Endothelial cell (in vitro differentiated cells): ENCODE measurements around the gene GTF2F2. TPM values are rescaled to one million over a fixed set of nuclear protein-coding genes. Genes with fewer than 3 reads are reported as not detected.

ENCODE experiments used
- DNase-seq: peaks from one replicate; pipeline ENCODE4 v3.0.0; 2021; ENCODE audit warnings: low spot score
- H3K27ac Mint-ChIP-seq: one replicate; pipeline ENCODE4 v1.8.0; 2021; ENCODE audit warnings: mixed read lengths, inconsistent platforms; ENCODE audit not compliant: unreplicated experiment
- H3K27me3 Mint-ChIP-seq: one replicate; pipeline ENCODE4 v1.8.0; 2021; ENCODE audit warnings: mild to moderate bottlenecking, moderate library complexity, mixed read lengths, inconsistent platforms; ENCODE audit not compliant: unreplicated experiment
- H3K36me3 Mint-ChIP-seq: one replicate; pipeline ENCODE4 v1.8.0; 2021; ENCODE audit warnings: mild to moderate bottlenecking, low read depth, mixed read lengths, inconsistent platforms; ENCODE audit not compliant: unreplicated experiment
- H3K4me1 Mint-ChIP-seq: one replicate; pipeline ENCODE4 v1.8.0; 2021; ENCODE audit warnings: mild to moderate bottlenecking, mixed read lengths, inconsistent platforms; ENCODE audit not compliant: unreplicated experiment
- H3K4me3 Mint-ChIP-seq: one replicate; pipeline ENCODE4 v1.8.0; 2021; ENCODE audit warnings: mild to moderate bottlenecking, mixed read lengths, inconsistent platforms; ENCODE audit not compliant: unreplicated experiment
- H3K9me3 Mint-ChIP-seq: one replicate; pipeline ENCODE4 v1.8.0; 2021; ENCODE audit warnings: mixed read lengths, inconsistent platforms; ENCODE audit not compliant: unreplicated experiment
- total RNA-seq: library from RNA; stranded (reverse); fragmentation: NEBNext Ultra II Directional; extraction: Animal tissue kit (Norgen Biotek cat#: 25700); gene quantifications from one replicate; pipeline ENCODE4 v1.2.1, GENCODE V29; 2021; ENCODE audit not compliant: unreplicated experiment
- TF ChIP-seq, protein P1 (sequence below): fragments of 200-600 bp; sonication (generic); IDR thresholded peaks from one replicate; pipeline ENCODE4 v1.5.0; 2021; ENCODE audit warnings: antibody characterized with exemption; ENCODE audit not compliant: unreplicated experiment

The GTF2F2 gene
- total RNA-seq, 1 donor from 2014 or later: 13.6 TPM

DNA sequence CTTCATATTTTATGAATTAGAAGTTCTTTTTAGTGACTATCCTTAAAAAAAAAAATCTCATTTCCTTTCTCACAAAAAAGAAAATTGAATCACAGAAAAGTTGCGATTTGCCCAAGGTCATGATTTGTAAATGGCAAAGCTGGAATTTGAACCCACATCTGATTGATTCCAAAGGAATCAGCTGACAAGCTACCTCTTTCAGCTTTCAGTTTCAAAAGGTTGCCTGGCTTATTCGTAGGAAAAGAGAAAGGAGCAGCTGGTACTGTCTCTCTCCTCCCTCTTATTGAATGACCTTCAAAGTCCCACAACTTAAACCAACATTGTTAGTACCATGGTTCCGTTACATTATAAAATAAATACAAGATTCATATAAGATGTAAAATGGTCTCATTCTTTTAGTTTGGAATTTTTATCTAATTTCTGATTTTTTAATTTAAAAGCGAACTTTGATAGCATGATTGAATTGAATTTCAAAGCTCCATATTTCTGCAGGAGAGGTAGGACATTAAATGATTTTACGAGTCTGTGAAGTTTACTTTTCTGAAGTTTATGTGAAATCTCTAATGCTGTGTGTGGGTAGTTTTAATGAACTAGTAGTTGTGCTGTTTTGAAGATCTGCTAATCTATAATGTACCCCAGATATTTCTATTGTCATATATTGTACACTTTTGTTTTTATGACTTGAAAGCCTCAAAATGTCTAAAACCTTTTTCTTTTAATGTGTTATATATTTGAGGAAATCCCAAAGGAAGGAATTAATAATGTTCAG, 99.0 kb downstream of the GTF2F2 start:
- H3K4me1 Mint-ChIP-seq: no peaks in the 10 kb centered on the region
- peaks cover 1% of the 10 kb centered on the region for H3K27me3 Mint-ChIP-seq
- H3K36me3 Mint-ChIP-seq: no peaks in the 10 kb centered on the region
- no peak overlapping the region for H3K27ac Mint-ChIP-seq
- TF ChIP-seq, protein P1, sequence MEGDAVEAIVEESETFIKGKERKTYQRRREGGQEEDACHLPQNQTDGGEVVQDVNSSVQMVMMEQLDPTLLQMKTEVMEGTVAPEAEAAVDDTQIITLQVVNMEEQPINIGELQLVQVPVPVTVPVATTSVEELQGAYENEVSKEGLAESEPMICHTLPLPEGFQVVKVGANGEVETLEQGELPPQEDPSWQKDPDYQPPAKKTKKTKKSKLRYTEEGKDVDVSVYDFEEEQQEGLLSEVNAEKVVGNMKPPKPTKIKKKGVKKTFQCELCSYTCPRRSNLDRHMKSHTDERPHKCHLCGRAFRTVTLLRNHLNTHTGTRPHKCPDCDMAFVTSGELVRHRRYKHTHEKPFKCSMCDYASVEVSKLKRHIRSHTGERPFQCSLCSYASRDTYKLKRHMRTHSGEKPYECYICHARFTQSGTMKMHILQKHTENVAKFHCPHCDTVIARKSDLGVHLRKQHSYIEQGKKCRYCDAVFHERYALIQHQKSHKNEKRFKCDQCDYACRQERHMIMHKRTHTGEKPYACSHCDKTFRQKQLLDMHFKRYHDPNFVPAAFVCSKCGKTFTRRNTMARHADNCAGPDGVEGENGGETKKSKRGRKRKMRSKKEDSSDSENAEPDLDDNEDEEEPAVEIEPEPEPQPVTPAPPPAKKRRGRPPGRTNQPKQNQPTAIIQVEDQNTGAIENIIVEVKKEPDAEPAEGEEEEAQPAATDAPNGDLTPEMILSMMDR: no peak
- H3K9me3 Mint-ChIP-seq: no peaks in the 10 kb centered on the region
- H3K4me3 Mint-ChIP-seq: no peak overlapping the region
- DNase-seq: no peak

DNA sequence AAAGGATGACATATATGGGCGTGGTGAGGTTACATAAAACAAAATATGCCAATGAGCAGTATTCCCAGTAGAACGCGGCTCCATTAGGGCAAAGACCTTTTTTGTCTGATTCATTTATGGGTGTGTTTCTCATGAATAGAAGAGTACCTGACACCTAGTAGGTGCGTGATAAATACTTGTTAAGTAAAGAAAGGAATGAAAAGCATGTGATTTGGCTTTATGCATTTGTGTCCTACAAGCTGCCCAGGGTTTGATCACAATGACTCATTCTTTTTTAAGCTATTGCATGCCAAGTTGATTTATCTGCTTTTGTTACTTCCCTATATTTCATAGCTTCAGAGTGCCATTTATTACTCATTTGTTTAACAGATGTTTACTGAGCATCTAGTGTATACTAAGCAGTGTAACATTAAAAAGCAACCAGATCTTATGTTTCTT, 99.6 kb downstream of the GTF2F2 start:
- Mint-ChIP-seq H3K4me3 (no peak overlapping the region), H3K27ac (no peak overlapping the region), H3K4me1 (no peaks in the 10 kb centered on the region), H3K9me3 (no peaks in the 10 kb centered on the region), H3K27me3 (peaks cover 1% of the 10 kb centered on the region), H3K36me3 (no peaks in the 10 kb centered on the region)
- TF ChIP-seq, protein P1: no peak
- DNase-seq: no peak

DNA sequence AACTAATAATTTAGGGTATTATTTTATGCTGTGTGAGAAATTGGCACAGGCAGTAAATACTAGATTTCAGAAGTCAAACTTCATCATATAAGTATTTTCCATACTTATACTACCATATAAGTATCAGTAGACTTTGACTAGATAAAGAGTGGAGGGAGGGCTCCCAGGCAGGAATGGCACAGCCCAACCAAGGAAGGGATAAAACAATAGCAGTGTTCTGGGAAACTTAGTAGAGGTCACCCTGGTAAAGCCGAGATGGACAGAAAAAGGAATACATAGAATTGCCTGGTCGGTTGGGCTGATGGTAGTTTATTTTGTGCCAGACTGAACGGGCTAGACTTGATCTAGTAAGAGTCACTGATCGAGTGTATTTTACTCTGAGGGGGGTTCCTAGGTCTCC, 100.1 kb downstream of the GTF2F2 start:
- TF ChIP-seq, protein P1: no peak
- H3K27ac Mint-ChIP-seq: no peak overlapping the region
- no peak for DNase-seq

DNA sequence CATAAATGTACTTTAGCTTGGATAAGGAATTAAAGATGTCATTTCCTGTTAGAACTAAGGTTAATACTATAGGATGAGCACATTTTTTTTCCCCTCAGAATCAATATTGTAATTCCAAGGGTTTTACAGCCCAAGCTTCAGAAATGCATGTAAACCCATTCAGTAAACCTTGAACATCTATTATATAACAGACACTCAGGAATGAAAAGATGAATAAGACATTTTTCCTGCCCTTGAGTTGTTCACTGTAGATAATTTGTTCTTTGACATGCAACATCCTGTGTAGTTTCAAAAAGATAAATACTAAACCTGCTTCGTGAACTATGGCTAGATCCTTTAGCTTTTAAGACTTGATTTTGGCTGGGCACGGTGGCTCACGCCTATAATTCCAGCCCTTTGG, 102.2 kb downstream of the GTF2F2 start:
- TF ChIP-seq, protein P1: no peak
- H3K4me1 Mint-ChIP-seq: no peaks in the 10 kb centered on the region
- H3K9me3 Mint-ChIP-seq: no peaks in the 10 kb centered on the region
- H3K4me3 Mint-ChIP-seq: no peak overlapping the region
- no peak overlapping the region for H3K27ac Mint-ChIP-seq
- H3K27me3 Mint-ChIP-seq: peaks cover 1% of the 10 kb centered on the region
- H3K36me3 Mint-ChIP-seq: no peaks in the 10 kb centered on the region
- DNase-seq: no peak

More for the DNA sequence above, 100.1 kb downstream of the GTF2F2 start:
- H3K4me3 Mint-ChIP-seq: no peak overlapping the region
- no peaks in the 10 kb centered on the region for H3K9me3 Mint-ChIP-seq
- no peaks in the 10 kb centered on the region for H3K4me1 Mint-ChIP-seq
- no peaks in the 10 kb centered on the region for H3K36me3 Mint-ChIP-seq
- peaks cover 1% of the 10 kb centered on the region for H3K27me3 Mint-ChIP-seq

DNA sequence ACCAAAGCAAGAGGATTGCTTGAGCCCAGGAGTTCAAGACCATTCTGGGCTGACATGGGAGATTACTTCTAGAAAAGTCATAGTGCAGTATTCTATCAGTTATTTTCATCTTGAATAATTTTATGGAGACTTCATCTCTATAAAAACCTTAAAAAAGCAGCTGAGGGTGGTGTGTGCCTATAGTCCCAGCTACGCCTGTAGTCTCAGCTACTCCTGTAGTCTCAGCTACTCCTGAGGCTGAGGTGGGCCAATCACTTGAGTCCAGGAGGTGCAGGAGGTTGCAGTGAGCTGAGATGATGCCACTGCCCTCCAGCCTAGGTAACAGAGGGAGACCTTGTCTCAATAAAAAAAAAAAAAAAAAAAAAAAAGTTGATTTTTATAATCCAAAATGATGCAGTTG, 102.6 kb downstream of the GTF2F2 start:
- Mint-ChIP-seq H3K27ac (no peak overlapping the region), H3K27me3 (peaks cover 1% of the 10 kb centered on the region), H3K4me3 (no peak overlapping the region), H3K4me1 (no peaks in the 10 kb centered on the region), H3K36me3 (no peaks in the 10 kb centered on the region), H3K9me3 (no peaks in the 10 kb centered on the region)
- TF ChIP-seq, protein P1: no peak
- no peak for DNase-seq
